Measurements from ENCODE around the gene PPP1R26.

DNA sequence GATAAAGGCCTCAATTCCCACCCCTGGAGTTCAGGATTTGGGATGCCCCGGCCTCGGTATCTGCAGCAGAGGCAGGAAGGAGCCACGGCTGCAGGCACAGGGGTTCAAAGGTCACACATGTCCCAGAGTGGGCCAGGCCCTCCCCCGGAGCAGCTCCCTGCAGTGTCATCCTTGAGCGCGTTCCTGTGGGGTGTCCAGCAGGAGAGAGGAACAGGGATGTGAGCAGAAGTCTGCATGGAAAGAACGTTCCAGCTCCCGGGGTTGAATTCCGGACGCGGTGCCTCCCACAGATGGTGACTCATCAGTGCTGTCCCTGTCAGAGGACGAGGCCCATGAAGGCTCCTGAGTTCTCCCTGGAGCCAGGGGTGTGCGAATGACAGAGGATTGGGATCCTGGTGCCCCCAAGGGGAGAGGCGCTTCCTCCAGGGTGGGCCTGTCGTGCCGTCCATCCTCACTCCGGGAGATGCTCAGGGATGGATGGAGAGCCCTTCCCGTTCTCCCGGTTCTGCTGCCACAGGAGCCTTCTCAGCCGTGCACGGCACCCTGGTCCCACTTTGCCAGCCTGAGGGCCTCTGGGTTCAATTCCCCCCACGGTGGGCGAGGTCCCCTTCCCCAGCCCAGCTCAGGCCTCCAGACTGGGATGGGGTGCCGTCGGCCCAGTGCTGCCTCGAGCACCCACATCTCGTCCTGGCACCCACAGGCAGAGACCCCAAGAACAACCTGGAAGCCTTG is 44.7 kb downstream of the PPP1R26 start:
- TF ChIP-seq, protein P1, sequence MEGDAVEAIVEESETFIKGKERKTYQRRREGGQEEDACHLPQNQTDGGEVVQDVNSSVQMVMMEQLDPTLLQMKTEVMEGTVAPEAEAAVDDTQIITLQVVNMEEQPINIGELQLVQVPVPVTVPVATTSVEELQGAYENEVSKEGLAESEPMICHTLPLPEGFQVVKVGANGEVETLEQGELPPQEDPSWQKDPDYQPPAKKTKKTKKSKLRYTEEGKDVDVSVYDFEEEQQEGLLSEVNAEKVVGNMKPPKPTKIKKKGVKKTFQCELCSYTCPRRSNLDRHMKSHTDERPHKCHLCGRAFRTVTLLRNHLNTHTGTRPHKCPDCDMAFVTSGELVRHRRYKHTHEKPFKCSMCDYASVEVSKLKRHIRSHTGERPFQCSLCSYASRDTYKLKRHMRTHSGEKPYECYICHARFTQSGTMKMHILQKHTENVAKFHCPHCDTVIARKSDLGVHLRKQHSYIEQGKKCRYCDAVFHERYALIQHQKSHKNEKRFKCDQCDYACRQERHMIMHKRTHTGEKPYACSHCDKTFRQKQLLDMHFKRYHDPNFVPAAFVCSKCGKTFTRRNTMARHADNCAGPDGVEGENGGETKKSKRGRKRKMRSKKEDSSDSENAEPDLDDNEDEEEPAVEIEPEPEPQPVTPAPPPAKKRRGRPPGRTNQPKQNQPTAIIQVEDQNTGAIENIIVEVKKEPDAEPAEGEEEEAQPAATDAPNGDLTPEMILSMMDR (IDR thresholded peaks at IDR 0.05; ENCODE audit: insufficient read depth, low read length, poor library complexity, severe bottlenecking), result no peak
- TF ChIP-seq EZH2phosphoT487 (conservative IDR thresholded peaks at IDR 0.05; ENCODE audit: low read length), result no peak
